HG03064 (cell line): ENCODE results near the gene CEP63.

ENCODE experiments used
- ATAC-seq: cut with Tn5 transposase; IDR thresholded peaks from one replicate; pipeline ENCODE4 v1.9.1; 2021; ENCODE audit warnings: low read depth; ENCODE audit not compliant: unreplicated experiment

CEP63 gene

GRCh38 chr3:134485718-134486576, at the start of gene CEP63, which contains the start of gene ANAPC13:
CEP63 (plus strand) TSS chr3:134486057; CDS start chr3:134495321, 9,264 bp downstream.
ANAPC13 (minus strand) TSS chr3:134485985; CDS start chr3:134482904, 3,081 bp downstream.
- ATAC-seq: peak; percentile 69

GRCh38 chr3:134437211-134437752, 48.6 kb upstream of the CEP63 start:
- ATAC-seq: no peak

- ATAC-seq: no peak
Observed at GRCh38 chr3:134441321-134441720, 44.5 kb upstream of the CEP63 start.

GRCh38 chr3:134441821-134442220, 44.0 kb upstream of the CEP63 start:
- no peak for ATAC-seq

- no peak for ATAC-seq
Observed at GRCh38 chr3:134445095-134445494, 40.8 kb upstream of the CEP63 start.

- no peak for ATAC-seq
Observed at GRCh38 chr3:134445636-134446035, 40.2 kb upstream of the CEP63 start.

GRCh38 chr3:134446800-134447199, 39.1 kb upstream of the CEP63 start:
- ATAC-seq: no peak

- ATAC-seq: no peak
Observed at GRCh38 chr3:134447351-134447750, 38.5 kb upstream of the CEP63 start.

- no peak for ATAC-seq
Observed at GRCh38 chr3:134448664-134449063, 37.2 kb upstream of the CEP63 start.

- no peak for ATAC-seq
Observed at GRCh38 chr3:134449277-134449676, 36.6 kb upstream of the CEP63 start.

GRCh38 chr3:134449951-134450350, 35.9 kb upstream of the CEP63 start:
- no peak for ATAC-seq

- ATAC-seq: no peak
Observed at GRCh38 chr3:134453631-134454030, 32.2 kb upstream of the CEP63 start.

GRCh38 chr3:134457376-134458074, 28.3 kb upstream of the CEP63 start:
- no peak for ATAC-seq

- ATAC-seq: no peak
Observed at GRCh38 chr3:134458406-134458945, 27.4 kb upstream of the CEP63 start.

- ATAC-seq: no peak
Observed at GRCh38 chr3:134459562-134459961, 26.3 kb upstream of the CEP63 start.

- no peak for ATAC-seq
Observed at GRCh38 chr3:134460965-134461364, 24.9 kb upstream of the CEP63 start.

GRCh38 chr3:134462331-134462941, 23.4 kb upstream of the CEP63 start:
- no peak for ATAC-seq

- ATAC-seq: no peak
Observed at GRCh38 chr3:134463676-134464063, 22.2 kb upstream of the CEP63 start.

GRCh38 chr3:134464064-134464688, 21.7 kb upstream of the CEP63 start:
- ATAC-seq: no peak

- ATAC-seq: no peak
Observed at GRCh38 chr3:134464689-134465365, 21.0 kb upstream of the CEP63 start.
